Fibroblast of lung (primary cell): ENCODE results near the gene PDE8B. TPM values are rescaled to one million over a fixed set of nuclear protein-coding genes. Genes with fewer than 3 reads are reported as not detected.

Experiments
- DNase-seq, 2 donors: peaks; one replicate each; pipeline versions ENCODE4 v3.0.0 to v3.0.0-alpha.2; 2010; ENCODE audit warnings: low read depth in 2 of 2
- H2AFZ ChIP-seq: 2 replicates; pipeline ENCODE4 v1.5.1; 2012; ENCODE audit warnings: low read length, control low read depth, inconsistent platforms
- H3K27ac ChIP-seq: 2 replicates; pipeline ENCODE4 v1.5.1; 2011; ENCODE audit warnings: low read length, control low read depth; ENCODE audit not compliant: insufficient read depth
- H3K27me3 ChIP-seq: 2 replicates; pipeline ENCODE4 v1.5.1; 2011; ENCODE audit warnings: mild to moderate bottlenecking, low read length; ENCODE audit not compliant: control insufficient read depth, insufficient read depth
- H3K36me3 ChIP-seq: 2 replicates; pipeline ENCODE4 v1.5.1; 2011; ENCODE audit warnings: low read length; ENCODE audit not compliant: control insufficient read depth, insufficient read depth
- H3K4me1 ChIP-seq: 2 replicates; pipeline ENCODE4 v1.5.1; 2011; ENCODE audit warnings: low read length; ENCODE audit not compliant: control insufficient read depth, insufficient read depth; ENCODE audit errors: extremely low read depth
- H3K4me2 ChIP-seq: 2 replicates; pipeline ENCODE4 v1.5.1; 2011; ENCODE audit warnings: low read length, control low read depth; ENCODE audit not compliant: insufficient read depth; ENCODE audit errors: extremely low read depth
- H3K4me3 ChIP-seq, 4 experiments: fragments of 200-600 bp in 1 of 4; sonication (generic) in 1 of 4; replicated peaks in 1 of 4; 2 replicates each; pipeline ENCODE4 v1.5.1; 2011 to 2016; ENCODE audit warnings: low read length in 4 of 4, low read depth in 3 of 4, mild to moderate bottlenecking in 3 of 4, control low read depth in 2 of 4, inconsistent platforms in 1 of 4, mixed read lengths in 1 of 4; ENCODE audit not compliant: insufficient read depth in 1 of 4; ENCODE audit errors: control extremely low read depth in 1 of 4
- H3K79me2 ChIP-seq: 2 replicates; pipeline ENCODE4 v1.5.1; 2012; ENCODE audit warnings: mild to moderate bottlenecking, low read length, inconsistent platforms; ENCODE audit not compliant: control insufficient read depth, insufficient read depth
- H3K9ac ChIP-seq: 2 replicates; pipeline ENCODE4 v1.5.1; 2011; ENCODE audit warnings: mild to moderate bottlenecking, low read length, control low read depth; ENCODE audit not compliant: insufficient read depth
- H3K9me3 ChIP-seq: 2 replicates; pipeline ENCODE4 v1.5.1; 2012; ENCODE audit warnings: low read depth, low read length; ENCODE audit not compliant: control insufficient read depth, insufficient read depth
- H4K20me1 ChIP-seq: 2 replicates; pipeline ENCODE4 v1.5.1; 2011; ENCODE audit warnings: low read length; ENCODE audit not compliant: control insufficient read depth, insufficient read depth; ENCODE audit errors: extremely low read depth
- CTCF ChIP-seq, 2 donors: IDR thresholded peaks in 1 of 2; conservative IDR thresholded peaks in 1 of 2; 1 replicate in 1 of 2; 2 replicates in 1 of 2; pipeline ENCODE4 v1.5.1; 2011 to 2012; ENCODE audit warnings: low read length in 2 of 2, control low read depth in 1 of 2, inconsistent platforms in 1 of 2, low read depth in 1 of 2, mild to moderate bottlenecking in 1 of 2
- EZH2 ChIP-seq: IDR thresholded peaks from 2 replicates; pipeline ENCODE4 v1.5.1; 2012; ENCODE audit warnings: low read length, control low read depth, mild to moderate bottlenecking; ENCODE audit errors: missing control alignments
- polyA plus RNA-seq, 2 donors: library from polyadenylated mRNA; depleted of rRNA in 1 of 2; stranded (reverse) in 1 of 2; unstranded in 1 of 2; fragments of >200 nt; gene quantifications; 2 replicates each; pipeline ENCODE4 v1.2.1, GENCODE V29; 2011 to 2012; ENCODE audit warnings: missing spikeins in 1 of 2
- total RNA-seq: library from RNA; depleted of rRNA; stranded (reverse); fragments of >200 nt; gene quantifications from 2 replicates; pipeline ENCODE4 v1.2.1, GENCODE V29; 2014

PDE8B gene
- total and polyA plus RNA-seq, 2 donors (not counting 1 experiment from before 2014, with no cell fraction given): 0.17 to 0.18 TPM

GRCh38 chr5:77355751-77356150 is 145.3 kb downstream of the PDE8B start:
- Histone ChIP-seq H4K20me1 (no peaks in the 10 kb centered on the region), H3K4me3 (no peak overlapping the region), H3K4me2 (no peak overlapping the region), H3K9ac (no peak overlapping the region), H3K9me3 (no peaks in the 10 kb centered on the region), H3K27me3 (peaks cover 5% of the 10 kb centered on the region), H2AFZ (no peak overlapping the region), H3K4me1 (peaks cover 4% of the 10 kb centered on the region), H3K36me3 (no peaks in the 10 kb centered on the region), H3K27ac (no peak overlapping the region), H3K79me2 (no peaks in the 10 kb centered on the region)
- no peak for TF ChIP-seq EZH2
- TF ChIP-seq CTCF (conservative IDR thresholded peaks at IDR 0.05 in 1 of 2, IDR thresholded peaks at IDR 0.05 in 1 of 2; ENCODE audit: low read depth in 1 of 2, low read length in 2 of 2): no peak
- DNase-seq: no peak

DNA sequence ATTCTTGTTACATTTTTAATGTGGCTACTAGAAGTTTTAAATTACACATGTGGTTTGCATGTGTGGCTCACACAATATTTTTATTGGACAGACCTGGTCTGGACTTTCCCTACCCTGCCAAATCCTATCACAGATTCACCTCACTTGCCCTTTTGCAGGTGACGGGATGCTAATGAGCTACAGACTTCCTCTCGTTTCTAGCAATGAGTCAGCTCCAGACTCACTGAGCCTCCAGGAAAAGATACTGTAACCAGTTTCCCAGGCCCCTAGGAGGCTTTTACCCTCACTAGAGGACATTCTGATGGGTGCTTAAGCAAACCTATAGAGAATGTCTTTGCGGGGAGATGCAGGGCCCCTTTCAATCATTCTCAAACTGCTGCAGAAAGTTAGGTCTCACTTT is 146.3 kb downstream of the PDE8B start:
- Histone ChIP-seq H2AFZ (no peak overlapping the region), H3K4me2 (no peak overlapping the region), H4K20me1 (no peaks in the 10 kb centered on the region), H3K27me3 (peaks cover 5% of the 10 kb centered on the region), H3K4me1 (peaks cover 4% of the 10 kb centered on the region), H3K9me3 (no peaks in the 10 kb centered on the region), H3K36me3 (no peaks in the 10 kb centered on the region), H3K79me2 (no peaks in the 10 kb centered on the region), H3K4me3 (no peak overlapping the region), H3K9ac (no peak overlapping the region), H3K27ac (no peak overlapping the region)
- DNase-seq: peak in 1 of 2 donors; percentile 68
- TF ChIP-seq CTCF (conservative IDR thresholded peaks at IDR 0.05 in 1 of 2, IDR thresholded peaks at IDR 0.05 in 1 of 2; ENCODE audit: low read depth in 1 of 2, low read length in 2 of 2): no peak

DNA sequence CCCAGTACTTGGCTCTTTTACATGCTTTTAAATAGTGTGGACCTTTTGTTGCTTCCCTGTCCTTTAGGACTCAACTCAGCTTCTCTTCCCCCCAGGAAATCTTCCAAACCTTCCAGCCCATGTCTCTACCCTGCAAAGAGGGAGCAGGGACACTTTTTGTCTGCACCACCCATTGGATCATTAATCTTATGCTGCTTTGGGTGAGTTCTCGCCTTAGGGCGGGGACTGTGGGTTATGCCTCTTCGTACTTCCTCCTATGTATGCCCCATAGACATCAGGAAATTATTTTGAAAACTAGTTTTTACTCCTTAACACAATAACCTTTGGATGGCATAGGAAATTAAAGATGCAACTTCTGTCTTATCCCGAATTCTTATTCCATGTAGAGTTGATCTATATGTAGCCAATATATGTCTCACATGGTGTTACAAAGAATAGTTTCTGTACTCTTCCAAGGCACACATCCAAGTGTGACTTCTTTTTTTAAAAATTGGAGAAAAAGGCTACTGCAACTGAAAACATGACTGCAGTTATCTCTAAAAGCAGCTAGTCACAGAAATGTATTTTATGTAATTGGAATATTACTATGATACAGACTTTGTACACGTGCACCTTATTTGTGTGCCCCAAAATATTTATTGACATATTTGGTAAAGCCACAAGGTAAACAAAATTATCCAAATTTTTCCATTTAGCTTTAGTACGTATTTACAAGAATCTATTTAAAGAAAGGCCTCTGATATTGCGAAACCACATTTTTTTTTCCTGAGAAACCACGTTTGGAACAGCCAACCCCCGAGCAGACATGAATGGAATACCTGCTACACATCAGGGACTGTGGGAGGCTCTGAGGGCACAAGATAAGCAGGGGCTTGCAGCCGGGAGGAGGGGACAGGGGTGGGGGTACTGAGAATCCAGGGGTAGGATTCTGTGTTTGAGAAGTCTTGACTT is 148.1 kb downstream of the PDE8B start:
- H3K9me3 ChIP-seq: no peaks in the 10 kb centered on the region
- no peak overlapping the region for H2AFZ ChIP-seq
- no peak overlapping the region for H3K9ac ChIP-seq
- peak overlapping the region; percentile 27 for H3K4me2 ChIP-seq
- H3K4me1 ChIP-seq: peaks cover 4% of the 10 kb centered on the region
- H3K27ac ChIP-seq: no peak overlapping the region
- no peak overlapping the region for H3K4me3 ChIP-seq
- peaks cover 5% of the 10 kb centered on the region for H3K27me3 ChIP-seq
- DNase-seq: peak; percentile 54 to 61
- no peaks in the 10 kb centered on the region for H4K20me1 ChIP-seq
- H3K79me2 ChIP-seq: no peaks in the 10 kb centered on the region
- TF ChIP-seq CTCF (conservative IDR thresholded peaks at IDR 0.05 in 1 of 2, IDR thresholded peaks at IDR 0.05 in 1 of 2; ENCODE audit: low read depth in 1 of 2, low read length in 2 of 2) (no peak), EZH2 (no peak)
- H3K36me3 ChIP-seq: no peaks in the 10 kb centered on the region
